HCT116 (cell line): ENCODE results near the gene SLC25A28. TPM values are rescaled to one million over a fixed set of nuclear protein-coding genes. Genes with fewer than 3 reads are reported as not detected.

Experiments
- ATAC-seq: fragments of 200-7000 bp; cut with Tn5 transposase; 2 replicates; pipeline ENCODE4 v1.9.1; 2020; ENCODE audit warnings: mild to moderate bottlenecking, moderate library complexity
- BruUV-seq: library from RNA; stranded (reverse); fragments of 400-500 nt; replicated peaks from 2 replicates; lab custom pipeline; 2021; lab: Mats Ljungman, UMichigan
- CTCF ChIA-PET: fragments of 300-600 bp; sonication (Branson Sonifier 250); formaldehyde crosslinking; loops from one replicate; lab custom pipeline; 2021; ENCODE audit warnings: antibody characterized with exemption; lab: Charles Lee
- POLR2A ChIA-PET: fragments of 300-600, 350-600 bp; sonication (Branson Sonifier 250); formaldehyde crosslinking; loops from one replicate; lab custom pipeline; 2021; ENCODE audit warnings: antibody characterized with exemption; lab: Charles Lee
- RAD21 ChIA-PET, 2 experiments: fragments of 300-600 bp; sonication (Branson Sonifier 250); formaldehyde crosslinking; loops; one replicate each; lab custom pipeline; 2023; ENCODE audit warnings: low total read pairs in 2 of 2; ENCODE audit not compliant: uncharacterized antibody in 2 of 2, unreplicated experiment in 2 of 2, low non-redundant PET in 1 of 2; lab: Charles Lee
- DNase-seq: peaks from one replicate; pipeline ENCODE4 v3.0.0-alpha.2; 2010; ENCODE audit warnings: low read depth, low spot score
- H2AFZ ChIP-seq: fragments of 200-600 bp; shearing (Covaris generic), sonication (generic); 2 replicates; pipeline ENCODE4 v1.6.1; 2017; ENCODE audit warnings: low read depth, mixed run types, mixed read lengths, antibody characterized with exemption, low read length; ENCODE audit not compliant: poor library complexity, severe bottlenecking
- H3K27ac ChIP-seq: 2 replicates; pipeline ENCODE4 v1.5.1; 2012; ENCODE audit warnings: low read depth, low read length
- H3K27me3 ChIP-seq: fragments of 200-600 bp; sonication (generic); 2 replicates; pipeline ENCODE4 v1.6.1; 2016; ENCODE audit warnings: mixed run types, low read length, mixed read lengths; ENCODE audit not compliant: insufficient read depth
- H3K36me3 ChIP-seq, 2 experiments: fragments of 200-500 bp in 1 of 2; fragments of 200-600 bp in 1 of 2; sonication (Bioruptor generic) in 1 of 2; sonication (generic) in 1 of 2; 2 replicates each; pipeline versions ENCODE4 v1.5.1 to v1.6.1; 2014 to 2016; ENCODE audit warnings: low read length in 2 of 2, inconsistent platforms in 1 of 2, mixed read lengths in 1 of 2, mixed run types in 1 of 2; ENCODE audit not compliant: insufficient read depth in 2 of 2, control insufficient read depth in 1 of 2
- H3K4me1 ChIP-seq, 2 experiments: fragments of 200-600 bp in 1 of 2; sonication (generic) in 1 of 2; 2 replicates each; pipeline versions ENCODE4 v1.5.1 to v1.6.1; 2012 to 2017; ENCODE audit warnings: low read length in 2 of 2, inconsistent platforms in 1 of 2, mild to moderate bottlenecking in 1 of 2, mixed read lengths in 1 of 2, mixed run types in 1 of 2, moderate library complexity in 1 of 2; ENCODE audit not compliant: insufficient read depth in 2 of 2, control insufficient read depth in 1 of 2
- H3K4me2 ChIP-seq: fragments of 200-600 bp; sonication (generic); 2 replicates; pipeline ENCODE4 v1.6.1; 2017; ENCODE audit warnings: mixed run types, low read length, mixed read lengths
- H3K4me3 ChIP-seq, 2 experiments: fragments of 200-600 bp in 1 of 2; sonication (generic) in 1 of 2; replicated peaks in 1 of 2; 2 replicates each; pipeline ENCODE4 v1.5.1; 2011 to 2016; ENCODE audit warnings: low read length in 2 of 2, control low read depth in 1 of 2, low read depth in 1 of 2, mild to moderate bottlenecking in 1 of 2, mixed read lengths in 1 of 2, mixed run types in 1 of 2
- H3K79me2 ChIP-seq: fragments of 200-600 bp; sonication (generic); 2 replicates; pipeline ENCODE4 v1.6.1; 2017; ENCODE audit warnings: mild to moderate bottlenecking, mixed run types, low read length, moderate library complexity, mixed read lengths; ENCODE audit not compliant: insufficient read depth
- H3K9ac ChIP-seq: fragments of 200-600 bp; sonication (generic); 2 replicates; pipeline ENCODE4 v1.6.1; 2016; ENCODE audit warnings: low read length, mixed read lengths
- H3K9me2 ChIP-seq: fragments of 200-600 bp; sonication (generic), shearing (Covaris generic); 2 replicates; pipeline ENCODE4 v1.6.1; 2017; ENCODE audit warnings: mixed run types, mild to moderate bottlenecking, moderate library complexity; ENCODE audit not compliant: insufficient read depth
- H3K9me3 ChIP-seq, 2 experiments: fragments of 200-500 bp in 1 of 2; fragments of 200-600 bp in 1 of 2; sonication (Bioruptor generic) in 1 of 2; sonication (generic) in 1 of 2; 2 replicates each; pipeline ENCODE4 v1.6.1; 2014 to 2017; ENCODE audit warnings: low read length in 2 of 2, mixed read lengths in 2 of 2, inconsistent platforms in 1 of 2, low read depth in 1 of 2, mild to moderate bottlenecking in 1 of 2, mixed run types in 1 of 2, moderate library complexity in 1 of 2; ENCODE audit not compliant: control insufficient read depth in 1 of 2, insufficient read depth in 1 of 2
- H4K20me1 ChIP-seq: fragments of 200-600 bp; sonication (generic), shearing (Covaris generic); 2 replicates; pipeline ENCODE4 v1.6.1; 2017; ENCODE audit warnings: mixed run types, mild to moderate bottlenecking, moderate library complexity; ENCODE audit not compliant: insufficient read depth
- CBX3 ChIP-seq: IDR thresholded peaks from 2 replicates; pipeline ENCODE4 v1.6.1; 2012; ENCODE audit warnings: low read depth
- CEBPB ChIP-seq: IDR thresholded peaks from 2 replicates; pipeline ENCODE4 v1.6.1; 2012; ENCODE audit warnings: low read depth
- EGR1 ChIP-seq: IDR thresholded peaks from 2 replicates; pipeline ENCODE4 v1.6.1; 2012; ENCODE audit warnings: low read depth
- FOSL1 ChIP-seq: IDR thresholded peaks from 2 replicates; pipeline ENCODE4 v1.6.1; 2012; ENCODE audit warnings: low read depth
- MAX ChIP-seq: IDR thresholded peaks from 2 replicates; pipeline ENCODE4 v1.6.1; 2012
- SIN3A ChIP-seq: IDR thresholded peaks from 2 replicates; pipeline ENCODE4 v1.6.1; 2012; ENCODE audit warnings: low read depth
- SP1 ChIP-seq: IDR thresholded peaks from 2 replicates; pipeline ENCODE4 v1.6.1; 2012; ENCODE audit warnings: low read depth
- TCF7L2 ChIP-seq: IDR thresholded peaks from 2 replicates; pipeline ENCODE4 v1.7.0; 2011; ENCODE audit warnings: borderline replicate concordance, inconsistent platforms; ENCODE audit not compliant: insufficient read depth, insufficient read length; ENCODE audit errors: extremely low read depth
- ZNF274 ChIP-seq: fragments of 200-500 bp; sonication (Bioruptor generic); IDR thresholded peaks from 2 replicates; pipeline ENCODE4 v1.6.1; 2014; ENCODE audit warnings: mild to moderate bottlenecking, low read depth, low read length, inconsistent platforms
- intact Hi-C: fragments of 100-400 bp; cut with micrococcal nuclease; formaldehyde crosslinking; loops from 2 replicates; pipeline ENCODE4 v1.10.0; 2022
- total RNA-seq: library from RNA; stranded (reverse); gene quantifications from one replicate; pipeline ENCODE4 v1.2.1, GENCODE V29; 2021; ENCODE audit not compliant: unreplicated experiment
- TF ChIP-seq, protein P1 (sequence below): IDR thresholded peaks from 2 replicates; pipeline ENCODE4 v1.6.1; 2011; ENCODE audit warnings: mild to moderate bottlenecking, low read length, moderate library complexity; ENCODE audit not compliant: insufficient replicate concordance; ENCODE audit errors: extremely low read depth
- TF ChIP-seq, protein P2 (sequence below): IDR thresholded peaks from 2 replicates; pipeline ENCODE4 v1.6.1; 2012
- TF ChIP-seq, protein P3 (sequence below): IDR thresholded peaks from 2 replicates; pipeline ENCODE4 v1.6.1; 2012; ENCODE audit warnings: low read depth

Gene SLC25A28
- total RNA-seq, 1 experiment from 2014 or later = 59.5 TPM

DNA sequence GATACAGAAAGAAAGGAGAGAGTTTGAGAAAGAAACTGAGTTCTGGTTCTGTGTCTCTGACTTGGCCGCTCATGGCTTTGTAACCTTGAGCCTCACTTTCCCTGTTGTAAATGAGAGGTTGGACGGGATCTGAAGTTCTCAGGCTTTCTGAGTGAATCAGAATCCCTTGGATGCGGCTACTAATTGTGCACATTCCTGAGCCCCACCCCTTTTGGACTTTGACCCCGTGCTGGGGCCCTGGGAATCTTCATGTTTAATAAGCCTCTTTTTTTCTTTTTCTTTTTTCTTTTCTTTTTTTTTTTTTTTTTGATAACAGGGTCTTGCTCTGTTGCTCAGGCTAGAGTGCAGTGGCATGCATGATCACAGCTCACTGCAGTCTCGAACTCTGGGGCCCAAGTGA lies 26.9 kb downstream of the SLC25A28 start:
- RAD21 ChIA-PET = no interaction called here
- intact Hi-C loops = no loop called here
- DNase-seq (no peak), ATAC-seq (peak; percentile 32)
- Histone ChIP-seq H3K9ac (no peak overlapping the region), H3K9me3 (no peaks in the 10 kb centered on the region), H3K4me2 (peak overlapping the region; percentile 56), H2AFZ (peak overlapping the region; percentile 96), H3K9me2 (no peaks in the 10 kb centered on the region), H3K36me3 (no peaks in the 10 kb centered on the region), H3K4me3 (no peak overlapping the region; a peak in 1 of 4 replicates), H4K20me1 (no peaks in the 10 kb centered on the region), H3K27ac (no peak overlapping the region), H3K79me2 (no peaks in the 10 kb centered on the region), H3K27me3 (no peaks in the 10 kb centered on the region), H3K4me1 (peaks cover 21 to 39% of the 10 kb centered on the region in 2 experiments)
- POLR2A ChIA-PET = no interaction called here
- TF ChIP-seq, protein P1, sequence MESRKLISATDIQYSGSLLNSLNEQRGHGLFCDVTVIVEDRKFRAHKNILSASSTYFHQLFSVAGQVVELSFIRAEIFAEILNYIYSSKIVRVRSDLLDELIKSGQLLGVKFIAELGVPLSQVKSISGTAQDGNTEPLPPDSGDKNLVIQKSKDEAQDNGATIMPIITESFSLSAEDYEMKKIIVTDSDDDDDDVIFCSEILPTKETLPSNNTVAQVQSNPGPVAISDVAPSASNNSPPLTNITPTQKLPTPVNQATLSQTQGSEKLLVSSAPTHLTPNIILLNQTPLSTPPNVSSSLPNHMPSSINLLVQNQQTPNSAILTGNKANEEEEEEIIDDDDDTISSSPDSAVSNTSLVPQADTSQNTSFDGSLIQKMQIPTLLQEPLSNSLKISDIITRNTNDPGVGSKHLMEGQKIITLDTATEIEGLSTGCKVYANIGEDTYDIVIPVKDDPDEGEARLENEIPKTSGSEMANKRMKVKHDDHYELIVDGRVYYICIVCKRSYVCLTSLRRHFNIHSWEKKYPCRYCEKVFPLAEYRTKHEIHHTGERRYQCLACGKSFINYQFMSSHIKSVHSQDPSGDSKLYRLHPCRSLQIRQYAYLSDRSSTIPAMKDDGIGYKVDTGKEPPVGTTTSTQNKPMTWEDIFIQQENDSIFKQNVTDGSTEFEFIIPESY = no peak
- TF ChIP-seq CEBPB = no peak
- no peak for TF ChIP-seq MAX
- TF ChIP-seq CBX3 = no peak
- TF ChIP-seq, protein P2, sequence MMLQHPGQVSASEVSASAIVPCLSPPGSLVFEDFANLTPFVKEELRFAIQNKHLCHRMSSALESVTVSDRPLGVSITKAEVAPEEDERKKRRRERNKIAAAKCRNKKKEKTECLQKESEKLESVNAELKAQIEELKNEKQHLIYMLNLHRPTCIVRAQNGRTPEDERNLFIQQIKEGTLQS = no peak
- TF ChIP-seq, protein P3, sequence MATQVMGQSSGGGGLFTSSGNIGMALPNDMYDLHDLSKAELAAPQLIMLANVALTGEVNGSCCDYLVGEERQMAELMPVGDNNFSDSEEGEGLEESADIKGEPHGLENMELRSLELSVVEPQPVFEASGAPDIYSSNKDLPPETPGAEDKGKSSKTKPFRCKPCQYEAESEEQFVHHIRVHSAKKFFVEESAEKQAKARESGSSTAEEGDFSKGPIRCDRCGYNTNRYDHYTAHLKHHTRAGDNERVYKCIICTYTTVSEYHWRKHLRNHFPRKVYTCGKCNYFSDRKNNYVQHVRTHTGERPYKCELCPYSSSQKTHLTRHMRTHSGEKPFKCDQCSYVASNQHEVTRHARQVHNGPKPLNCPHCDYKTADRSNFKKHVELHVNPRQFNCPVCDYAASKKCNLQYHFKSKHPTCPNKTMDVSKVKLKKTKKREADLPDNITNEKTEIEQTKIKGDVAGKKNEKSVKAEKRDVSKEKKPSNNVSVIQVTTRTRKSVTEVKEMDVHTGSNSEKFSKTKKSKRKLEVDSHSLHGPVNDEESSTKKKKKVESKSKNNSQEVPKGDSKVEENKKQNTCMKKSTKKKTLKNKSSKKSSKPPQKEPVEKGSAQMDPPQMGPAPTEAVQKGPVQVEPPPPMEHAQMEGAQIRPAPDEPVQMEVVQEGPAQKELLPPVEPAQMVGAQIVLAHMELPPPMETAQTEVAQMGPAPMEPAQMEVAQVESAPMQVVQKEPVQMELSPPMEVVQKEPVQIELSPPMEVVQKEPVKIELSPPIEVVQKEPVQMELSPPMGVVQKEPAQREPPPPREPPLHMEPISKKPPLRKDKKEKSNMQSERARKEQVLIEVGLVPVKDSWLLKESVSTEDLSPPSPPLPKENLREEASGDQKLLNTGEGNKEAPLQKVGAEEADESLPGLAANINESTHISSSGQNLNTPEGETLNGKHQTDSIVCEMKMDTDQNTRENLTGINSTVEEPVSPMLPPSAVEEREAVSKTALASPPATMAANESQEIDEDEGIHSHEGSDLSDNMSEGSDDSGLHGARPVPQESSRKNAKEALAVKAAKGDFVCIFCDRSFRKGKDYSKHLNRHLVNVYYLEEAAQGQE = no peak
- TF ChIP-seq ZNF274 = no peak
- no peak for TF ChIP-seq TCF7L2
- TF ChIP-seq EGR1 = no peak
- no peak for TF ChIP-seq FOSL1
- TF ChIP-seq SIN3A = no peak
- TF ChIP-seq SP1 = no peak
- CTCF ChIA-PET = interaction anchor here (1.6 kb wide), 1 partner anchor 33 kb away, joined by 4 read pairs; no protein-coding TSS in a partner anchor
- no TSS peak for BruUV-seq
